ENCODE data around the gene SLC7A14.
A peak's percentile ranks its signal among the peaks of the same experiment; 100 is the strongest.

Gene SLC7A14

DNA sequence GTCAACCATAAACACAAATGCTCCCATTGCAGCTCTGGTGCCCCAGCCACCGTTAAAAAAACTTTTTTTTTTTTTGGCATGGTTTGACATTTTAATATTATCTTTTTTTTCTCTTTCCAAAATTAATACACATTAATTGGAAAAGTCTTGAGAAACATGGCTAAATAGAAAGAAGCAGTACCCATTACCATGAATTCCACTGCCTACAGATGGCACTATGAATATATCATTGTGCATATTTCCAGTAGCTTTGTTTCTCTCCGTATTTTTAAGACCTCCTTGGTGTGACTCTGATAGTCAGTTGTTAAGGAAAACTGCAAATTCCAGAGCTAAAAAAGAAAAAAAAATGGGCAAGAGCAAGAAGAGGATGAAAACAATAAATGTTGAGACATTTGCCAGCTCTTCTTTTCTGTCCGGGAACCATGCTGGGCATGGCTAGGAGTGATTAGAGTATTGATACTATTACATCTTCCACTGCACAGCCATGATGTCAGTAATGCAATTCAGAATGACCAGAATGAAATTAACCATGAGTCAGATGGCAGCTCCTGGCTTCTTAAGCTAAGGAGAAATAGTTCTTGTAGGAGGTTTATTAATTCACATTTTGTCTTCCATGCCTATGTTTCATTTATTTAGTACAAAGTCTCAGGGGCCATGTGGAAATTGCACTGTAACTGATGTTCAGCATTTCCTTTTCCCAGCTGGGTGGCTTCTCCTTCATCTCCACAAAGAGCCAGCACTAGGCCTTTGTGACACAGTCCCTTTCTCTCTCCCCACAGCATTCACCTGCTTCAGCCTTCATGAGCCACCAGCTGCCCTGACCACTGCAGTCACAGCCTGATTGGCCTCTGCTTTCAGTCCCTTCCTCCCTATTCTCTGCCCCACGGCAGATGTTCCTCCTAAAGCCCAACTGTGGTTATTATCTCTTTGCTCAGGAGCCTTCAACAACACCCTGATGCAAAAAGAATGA lies 31.8 kb downstream of the SLC7A14 start:
- no peaks in the 10 kb centered on the region for H3K27me3 ChIP-seq (ENCODE audit: insufficient read depth, poor library complexity, severe bottlenecking)
- ATAC-seq (ENCODE audit: low read depth) (no peak), DNase-seq (ENCODE audit: low spot score) (no peak)
- H3K4me3 ChIP-seq (ENCODE audit: severe bottlenecking): no peak overlapping the region
- H3K36me3 ChIP-seq (ENCODE audit: low read depth): no peaks in the 10 kb centered on the region
- H3K4me1 ChIP-seq (ENCODE audit: insufficient read depth, poor library complexity, severe bottlenecking): no peaks in the 10 kb centered on the region
- no peak overlapping the region for H3K27ac ChIP-seq (ENCODE audit: poor library complexity, severe bottlenecking)
- H3K9me3 ChIP-seq (ENCODE audit: severe bottlenecking): no peaks in the 10 kb centered on the region
- TF ChIP-seq, protein P1, sequence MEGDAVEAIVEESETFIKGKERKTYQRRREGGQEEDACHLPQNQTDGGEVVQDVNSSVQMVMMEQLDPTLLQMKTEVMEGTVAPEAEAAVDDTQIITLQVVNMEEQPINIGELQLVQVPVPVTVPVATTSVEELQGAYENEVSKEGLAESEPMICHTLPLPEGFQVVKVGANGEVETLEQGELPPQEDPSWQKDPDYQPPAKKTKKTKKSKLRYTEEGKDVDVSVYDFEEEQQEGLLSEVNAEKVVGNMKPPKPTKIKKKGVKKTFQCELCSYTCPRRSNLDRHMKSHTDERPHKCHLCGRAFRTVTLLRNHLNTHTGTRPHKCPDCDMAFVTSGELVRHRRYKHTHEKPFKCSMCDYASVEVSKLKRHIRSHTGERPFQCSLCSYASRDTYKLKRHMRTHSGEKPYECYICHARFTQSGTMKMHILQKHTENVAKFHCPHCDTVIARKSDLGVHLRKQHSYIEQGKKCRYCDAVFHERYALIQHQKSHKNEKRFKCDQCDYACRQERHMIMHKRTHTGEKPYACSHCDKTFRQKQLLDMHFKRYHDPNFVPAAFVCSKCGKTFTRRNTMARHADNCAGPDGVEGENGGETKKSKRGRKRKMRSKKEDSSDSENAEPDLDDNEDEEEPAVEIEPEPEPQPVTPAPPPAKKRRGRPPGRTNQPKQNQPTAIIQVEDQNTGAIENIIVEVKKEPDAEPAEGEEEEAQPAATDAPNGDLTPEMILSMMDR (IDR thresholded peaks at IDR 0.05; ENCODE audit: poor library complexity, severe bottlenecking): peak; percentile 20

- Histone ChIP-seq H3K27me3 (ENCODE audit: insufficient read depth, poor library complexity, severe bottlenecking) (no peaks in the 10 kb centered on the region), H3K4me1 (ENCODE audit: insufficient read depth, poor library complexity, severe bottlenecking) (no peaks in the 10 kb centered on the region), H3K27ac (ENCODE audit: poor library complexity, severe bottlenecking) (no peak overlapping the region), H3K36me3 (ENCODE audit: low read depth) (no peaks in the 10 kb centered on the region), H3K4me3 (ENCODE audit: severe bottlenecking) (no peak overlapping the region), H3K9me3 (ENCODE audit: severe bottlenecking) (no peaks in the 10 kb centered on the region)
- ATAC-seq (ENCODE audit: low read depth) (no peak), DNase-seq (ENCODE audit: low spot score) (no peak)
- TF ChIP-seq, protein P1 (IDR thresholded peaks at IDR 0.05; ENCODE audit: poor library complexity, severe bottlenecking): no peak
Measured at GRCh38 chr3:170551252-170551651, 34.6 kb downstream of the SLC7A14 start.

DNA sequence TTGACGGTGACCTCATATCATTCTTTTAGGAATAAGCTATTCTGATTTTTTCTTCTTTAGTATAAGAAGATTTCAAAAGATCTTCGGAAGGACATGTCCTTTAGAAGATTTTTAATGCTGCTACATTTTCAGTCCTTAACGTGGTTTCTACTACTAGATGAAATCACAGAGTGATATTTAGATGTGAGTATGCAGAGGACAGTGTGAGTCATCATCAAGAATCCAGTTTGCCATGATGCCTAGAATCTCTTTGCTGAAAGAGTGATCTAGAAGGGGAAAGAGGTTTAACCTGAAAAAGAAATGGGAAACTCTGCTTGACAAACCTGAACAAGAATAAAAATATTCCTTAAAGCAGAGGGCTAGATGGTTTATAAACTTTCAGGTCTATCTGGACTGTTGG lies 43.2 kb downstream of the SLC7A14 start:
- Histone ChIP-seq H3K4me3 (ENCODE audit: severe bottlenecking) (no peak overlapping the region), H3K9me3 (ENCODE audit: severe bottlenecking) (no peaks in the 10 kb centered on the region), H3K36me3 (ENCODE audit: low read depth) (no peaks in the 10 kb centered on the region), H3K4me1 (ENCODE audit: insufficient read depth, poor library complexity, severe bottlenecking) (no peaks in the 10 kb centered on the region), H3K27ac (ENCODE audit: poor library complexity, severe bottlenecking) (no peak overlapping the region), H3K27me3 (ENCODE audit: insufficient read depth, poor library complexity, severe bottlenecking) (no peaks in the 10 kb centered on the region)
- TF ChIP-seq, protein P1 (IDR thresholded peaks at IDR 0.05; ENCODE audit: poor library complexity, severe bottlenecking): no peak
- DNase-seq (ENCODE audit: low spot score) (no peak), ATAC-seq (ENCODE audit: low read depth) (no peak)

DNA sequence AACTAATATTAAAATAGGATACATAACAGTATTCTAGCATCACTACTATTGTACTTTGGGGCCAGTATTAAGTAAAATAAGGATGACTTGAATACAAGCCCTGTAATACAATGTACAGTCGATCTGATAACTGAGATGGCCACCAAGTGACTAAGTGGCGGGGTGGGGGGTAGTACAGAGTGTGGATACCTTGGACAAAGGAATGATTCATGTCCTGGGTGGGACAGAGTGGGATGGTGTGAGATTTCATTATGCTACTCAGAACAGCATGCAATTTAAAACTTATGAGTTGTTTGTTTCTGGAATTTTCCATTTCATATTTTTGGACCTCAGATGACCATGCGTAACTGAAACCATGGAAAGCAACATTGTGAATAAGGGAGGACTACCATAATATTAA lies 46.0 kb downstream of the SLC7A14 start:
- Histone ChIP-seq H3K9me3 (ENCODE audit: severe bottlenecking) (no peaks in the 10 kb centered on the region), H3K27ac (ENCODE audit: poor library complexity, severe bottlenecking) (no peak overlapping the region), H3K27me3 (ENCODE audit: insufficient read depth, poor library complexity, severe bottlenecking) (no peaks in the 10 kb centered on the region), H3K4me1 (ENCODE audit: insufficient read depth, poor library complexity, severe bottlenecking) (no peaks in the 10 kb centered on the region), H3K36me3 (ENCODE audit: low read depth) (no peaks in the 10 kb centered on the region), H3K4me3 (ENCODE audit: severe bottlenecking) (no peak overlapping the region)
- TF ChIP-seq, protein P1 (IDR thresholded peaks at IDR 0.05; ENCODE audit: poor library complexity, severe bottlenecking): no peak
- ATAC-seq (ENCODE audit: low read depth) (no peak), DNase-seq (ENCODE audit: low spot score) (no peak)

DNA sequence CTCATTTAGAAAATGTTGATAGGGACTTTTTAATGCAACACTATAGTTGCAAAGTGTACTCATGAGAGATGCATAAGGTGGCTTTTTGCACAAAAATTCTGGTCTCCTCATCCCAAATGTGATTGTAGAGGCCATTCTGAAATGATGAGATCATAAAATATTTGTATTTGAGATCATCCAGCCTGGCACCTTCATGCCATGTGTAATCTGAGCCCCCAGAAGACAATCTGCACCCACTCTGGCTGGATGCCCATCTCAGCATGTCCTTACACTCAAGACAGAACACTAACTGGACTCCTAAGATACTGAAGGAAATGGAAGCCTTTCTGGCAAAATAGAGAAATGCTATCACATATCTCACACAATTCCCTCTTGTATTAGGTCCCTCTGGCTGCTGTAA lies 49.2 kb downstream of the SLC7A14 start:
- Histone ChIP-seq H3K36me3 (ENCODE audit: low read depth) (no peaks in the 10 kb centered on the region), H3K9me3 (ENCODE audit: severe bottlenecking) (no peaks in the 10 kb centered on the region), H3K27ac (ENCODE audit: poor library complexity, severe bottlenecking) (no peak overlapping the region), H3K27me3 (ENCODE audit: insufficient read depth, poor library complexity, severe bottlenecking) (no peaks in the 10 kb centered on the region), H3K4me1 (ENCODE audit: insufficient read depth, poor library complexity, severe bottlenecking) (no peaks in the 10 kb centered on the region), H3K4me3 (ENCODE audit: severe bottlenecking) (no peak overlapping the region)
- TF ChIP-seq, protein P1 (IDR thresholded peaks at IDR 0.05; ENCODE audit: poor library complexity, severe bottlenecking): no peak
- no peak for ATAC-seq (ENCODE audit: low read depth)
- DNase-seq (ENCODE audit: low spot score): no peak

All from RWPE2 (cell line).